Measurements from ENCODE around the gene PAQR4.

GRCh38 chr16:3010510-3010909, 41.4 kb downstream of the PAQR4 start:
- TF ChIP-seq CTCF (IDR thresholded peaks at IDR 0.05): no peak
- no peak for TF ChIP-seq POLR2A (IDR thresholded peaks at IDR 0.05)

Data from body of pancreas (tissue), 4 donors.